ENCODE results near the gene INO80D.

Gene INO80D

GRCh38 chr2:205970348-205970747 is 115.6 kb downstream of the INO80D start:
- H3K27ac ChIP-seq: peak overlapping the region; percentile 99
- no peak for TF ChIP-seq ZFX (IDR thresholded peaks at IDR 0.05; ENCODE audit: borderline replicate concordance)
- no peak for TF ChIP-seq CTCF (IDR thresholded peaks at IDR 0.05)

- no peak for TF ChIP-seq CTCF (IDR thresholded peaks at IDR 0.05)
- H3K27ac ChIP-seq: no peak overlapping the region
Measured at GRCh38 chr2:205969584-205969983, 116.4 kb downstream of the INO80D start.

GRCh38 chr2:205967391-205968075 is 118.4 kb downstream of the INO80D start:
- TF ChIP-seq CTCF (IDR thresholded peaks at IDR 0.05) (no peak), ZFX (IDR thresholded peaks at IDR 0.05; ENCODE audit: borderline replicate concordance) (no peak)

GRCh38 chr2:205965707-205966106 is 120.3 kb downstream of the INO80D start:
- no peak overlapping the region for H3K27ac ChIP-seq
- TF ChIP-seq CTCF (IDR thresholded peaks at IDR 0.05) (no peak), ZFX (IDR thresholded peaks at IDR 0.05; ENCODE audit: borderline replicate concordance) (no peak)

More at GRCh38 chr2:205967391-205968075, 118.4 kb downstream of the INO80D start:
- no peak overlapping the region for H3K27ac ChIP-seq

GRCh38 chr2:205964111-205964761 is 121.7 kb downstream of the INO80D start:
- TF ChIP-seq CTCF (IDR thresholded peaks at IDR 0.05): no peak
- no peak for TF ChIP-seq ZFX (IDR thresholded peaks at IDR 0.05; ENCODE audit: borderline replicate concordance)
- no peak overlapping the region for H3K27ac ChIP-seq

- TF ChIP-seq CTCF (IDR thresholded peaks at IDR 0.05) (no peak), ZFX (IDR thresholded peaks at IDR 0.05; ENCODE audit: borderline replicate concordance) (no peak)
- no peak overlapping the region for H3K27ac ChIP-seq
Measured at GRCh38 chr2:205959521-205959920, 126.5 kb downstream of the INO80D start.

GRCh38 chr2:205957452-205958154 is 128.4 kb downstream of the INO80D start:
- TF ChIP-seq CTCF (IDR thresholded peaks at IDR 0.05) (no peak), ZFX (IDR thresholded peaks at IDR 0.05; ENCODE audit: borderline replicate concordance) (no peak)
- no peak overlapping the region for H3K27ac ChIP-seq
